Lower leg skin (tissue), 4 donors: ENCODE measurements around the gene TWF1. TPM values are rescaled to one million over a fixed set of nuclear protein-coding genes. Genes with fewer than 3 reads are reported as not detected.
"Not testable (repeated sequence)": the region's sequence is repeated elsewhere in the genome, so short reads cannot be mapped to it uniquely, and the experiment has no call there.

Experiments
- DNase-seq, 2 donors: peaks; one replicate each; pipeline ENCODE4 v3.0.0-alpha.2; 2019; ENCODE audit warnings: low spot score in 2 of 2
- H3K4me3 ChIP-seq: fragments of 200-600 bp; sonication (generic); 2 replicates; pipeline ENCODE4 v1.5.1; 2017; ENCODE audit warnings: mild to moderate bottlenecking, low read depth; ENCODE audit not compliant: poor library complexity, severe bottlenecking
- POLR2A ChIP-seq, 2 donors: fragments of 450-650 bp; IDR thresholded peaks; one replicate each; pipeline ENCODE4 v1.6.1; 2016 to 2017; ENCODE audit warnings: antibody characterized with exemption in 2 of 2, mild to moderate bottlenecking in 1 of 2, moderate library complexity in 1 of 2
- WGBS, 2 donors: methylation state at CpG; one replicate each; pipeline ENCODE4 v1.1.5; 2018; 5-methylcytosine and 5-hydroxymethylcytosine counted together
- intact Hi-C: fragments of 100-400 bp; cut with DNase I; formaldehyde crosslinking; loops from one replicate; pipeline ENCODE4 v1.15.0; 2023; ENCODE audit warnings: low total_unique reads
- total RNA-seq, 4 donors: library from RNA; depleted of rRNA; stranded (reverse); fragments of >200 nt; gene quantifications; one replicate each; pipeline ENCODE4 v1.1.0, GENCODE V29; 2016
- TF ChIP-seq, protein P1 (sequence below), 3 donors: fragments of 450-650 bp; IDR thresholded peaks; one replicate each; pipeline ENCODE4 v1.5.1; 2016; ENCODE audit warnings: antibody characterized with exemption in 3 of 3, mild to moderate bottlenecking in 3 of 3, moderate library complexity in 2 of 3

TWF1 gene
- total RNA-seq, 4 donors from 2014 or later: 46.9 to 77.4 (median 62.3) TPM

DNA sequence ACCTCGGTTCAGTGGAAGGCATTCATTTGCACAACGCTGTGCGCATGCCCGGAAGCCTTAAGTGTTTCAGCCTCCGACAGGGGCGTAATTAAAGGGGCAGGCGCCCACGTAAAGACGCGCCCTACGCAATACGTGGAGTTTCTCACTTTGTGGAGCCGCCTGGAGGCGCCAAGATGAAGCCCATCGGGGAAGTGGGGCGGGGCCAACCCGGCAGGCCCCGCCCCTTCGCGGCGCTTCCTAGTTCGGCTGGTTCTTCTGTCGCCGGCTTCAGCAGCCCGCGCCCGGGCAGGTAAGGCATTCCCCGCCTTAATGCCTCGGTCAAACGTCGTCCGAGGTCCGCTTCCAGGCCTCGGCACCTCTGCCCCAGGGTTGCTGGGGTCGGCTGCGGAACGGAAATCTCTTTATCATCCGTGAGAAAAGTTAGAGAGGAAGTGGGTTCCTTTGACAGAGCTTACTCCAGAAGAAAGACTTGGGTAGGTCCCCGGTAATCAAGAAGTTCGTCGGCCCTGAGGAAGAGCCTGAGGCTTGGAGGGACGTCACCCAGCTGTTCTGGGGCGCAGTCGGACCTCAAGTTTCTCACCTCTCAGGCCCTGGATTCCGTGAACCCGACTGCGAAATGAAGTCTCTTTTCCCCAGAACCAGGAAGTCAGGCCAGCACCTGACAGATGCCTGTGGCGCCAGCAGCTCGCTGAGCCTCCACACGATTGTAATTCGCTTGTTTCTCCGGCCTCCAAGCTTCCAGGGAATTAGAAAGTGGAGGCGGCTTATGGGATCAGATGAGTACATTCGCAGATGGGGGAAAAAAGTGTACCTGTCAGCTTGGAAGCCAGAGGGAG, 47.2 kb downstream of the TWF1 start, which contains the start of the genes IRAK4 and PUS7L:
Gene IRAK4, plus strand, starts transcription at position 224 of the 836 bp plus-strand sequence. CDS start 9,161 bp downstream, outside the sequence.
Gene PUS7L, minus strand, starts transcription at position 63 of the 836 bp plus-strand sequence. CDS start 3,545 bp downstream, outside the sequence.
- TF ChIP-seq, protein P1, sequence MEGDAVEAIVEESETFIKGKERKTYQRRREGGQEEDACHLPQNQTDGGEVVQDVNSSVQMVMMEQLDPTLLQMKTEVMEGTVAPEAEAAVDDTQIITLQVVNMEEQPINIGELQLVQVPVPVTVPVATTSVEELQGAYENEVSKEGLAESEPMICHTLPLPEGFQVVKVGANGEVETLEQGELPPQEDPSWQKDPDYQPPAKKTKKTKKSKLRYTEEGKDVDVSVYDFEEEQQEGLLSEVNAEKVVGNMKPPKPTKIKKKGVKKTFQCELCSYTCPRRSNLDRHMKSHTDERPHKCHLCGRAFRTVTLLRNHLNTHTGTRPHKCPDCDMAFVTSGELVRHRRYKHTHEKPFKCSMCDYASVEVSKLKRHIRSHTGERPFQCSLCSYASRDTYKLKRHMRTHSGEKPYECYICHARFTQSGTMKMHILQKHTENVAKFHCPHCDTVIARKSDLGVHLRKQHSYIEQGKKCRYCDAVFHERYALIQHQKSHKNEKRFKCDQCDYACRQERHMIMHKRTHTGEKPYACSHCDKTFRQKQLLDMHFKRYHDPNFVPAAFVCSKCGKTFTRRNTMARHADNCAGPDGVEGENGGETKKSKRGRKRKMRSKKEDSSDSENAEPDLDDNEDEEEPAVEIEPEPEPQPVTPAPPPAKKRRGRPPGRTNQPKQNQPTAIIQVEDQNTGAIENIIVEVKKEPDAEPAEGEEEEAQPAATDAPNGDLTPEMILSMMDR (IDR thresholded peaks at IDR 0.05): no peak
- no peak for TF ChIP-seq POLR2A (IDR thresholded peaks at IDR 0.05)
- H3K4me3 ChIP-seq: peak within 1 kb of the TSS; percentile 54
- DNase-seq: peak; percentile 97 to 99
- 0 to 4% methylated on average over 29 to 54 of the region's 54 CpGs for WGBS, 2 donors
- intact Hi-C loops: no loop called here

DNA sequence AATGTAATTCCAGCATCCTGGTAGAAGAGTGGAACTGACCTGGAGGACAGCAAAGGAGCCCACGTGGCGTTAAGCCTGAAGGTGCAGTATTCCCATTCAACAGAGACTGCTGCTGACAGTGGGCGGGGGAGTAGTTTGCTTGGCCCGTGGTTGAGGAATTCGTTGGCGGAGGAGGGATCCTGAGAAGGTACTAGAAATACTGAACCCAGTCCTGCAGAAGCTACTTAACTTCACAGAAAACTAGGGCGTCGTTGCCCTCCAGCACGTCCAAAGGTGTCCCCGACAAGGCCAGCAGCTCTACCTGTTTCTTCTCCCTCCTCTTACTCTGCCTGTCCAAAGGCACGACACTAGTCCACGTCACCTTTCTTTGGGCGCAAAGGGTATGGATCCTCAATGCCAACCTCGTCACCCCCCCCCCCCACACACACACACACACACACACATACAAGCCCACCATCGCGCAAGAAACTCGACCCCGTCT, 47.8 kb downstream of the TWF1 start:
- TF ChIP-seq POLR2A (IDR thresholded peaks at IDR 0.05): no peak
- TF ChIP-seq, protein P1 (IDR thresholded peaks at IDR 0.05): no peak
- WGBS, 2 donors: 1% methylated on average over 18 of the region's 18 CpGs
- intact Hi-C loops: no loop called here
- H3K4me3 ChIP-seq: peak overlapping the region; percentile 54
- DNase-seq: no peak

DNA sequence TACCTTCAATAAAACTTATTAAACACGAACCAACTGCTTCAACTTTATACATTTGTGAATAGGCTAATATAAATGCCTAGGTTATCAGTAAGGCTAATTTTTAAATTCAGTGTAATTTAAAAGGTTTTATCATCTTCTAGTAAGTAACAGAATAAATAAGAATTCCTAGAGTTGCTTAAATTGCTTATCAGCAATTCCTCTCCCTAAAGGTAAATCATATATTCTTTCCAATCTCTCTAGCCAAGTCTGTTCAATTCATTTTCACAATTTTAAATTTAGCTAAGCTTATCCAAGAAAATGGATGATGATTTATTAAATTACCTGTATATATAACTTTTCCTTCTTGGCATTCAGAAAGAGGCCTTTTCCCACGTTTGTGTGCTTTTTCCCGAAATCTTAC, 52.1 kb downstream of the TWF1 start:
- H3K4me3 ChIP-seq: no peak overlapping the region
- intact Hi-C loops: no loop called here
- no peak for DNase-seq
- WGBS, 2 donors: 95 to 96% methylated on average over 3 of the region's 3 CpGs
- TF ChIP-seq, protein P1 (IDR thresholded peaks at IDR 0.05): no peak
- no peak for TF ChIP-seq POLR2A (IDR thresholded peaks at IDR 0.05)

DNA sequence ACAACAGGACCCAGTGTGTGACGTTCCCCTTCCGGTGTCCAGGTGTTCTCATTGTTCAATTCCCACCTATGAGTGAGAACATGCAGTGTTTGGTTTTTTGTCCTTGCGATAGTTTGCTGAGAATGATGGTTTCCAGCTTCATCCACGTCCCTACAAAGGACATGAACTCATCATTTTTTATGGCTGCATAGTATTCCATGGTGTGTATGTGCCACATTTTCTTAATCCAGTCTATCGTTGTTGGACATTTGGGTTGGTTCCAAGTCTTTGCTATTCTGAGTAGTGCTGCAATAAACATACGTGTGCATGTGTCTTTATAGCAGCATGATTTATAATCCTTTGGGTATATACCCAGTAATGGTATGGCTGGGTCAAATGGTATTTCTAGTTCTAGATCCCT, 54.8 kb downstream of the TWF1 start:
- DNase-seq, intact Hi-C loops, H3K4me3 ChIP-seq: not testable (repeated sequence)
- 97 to 98% methylated on average over 5 to 6 of the region's 6 CpGs for WGBS, 2 donors

DNA sequence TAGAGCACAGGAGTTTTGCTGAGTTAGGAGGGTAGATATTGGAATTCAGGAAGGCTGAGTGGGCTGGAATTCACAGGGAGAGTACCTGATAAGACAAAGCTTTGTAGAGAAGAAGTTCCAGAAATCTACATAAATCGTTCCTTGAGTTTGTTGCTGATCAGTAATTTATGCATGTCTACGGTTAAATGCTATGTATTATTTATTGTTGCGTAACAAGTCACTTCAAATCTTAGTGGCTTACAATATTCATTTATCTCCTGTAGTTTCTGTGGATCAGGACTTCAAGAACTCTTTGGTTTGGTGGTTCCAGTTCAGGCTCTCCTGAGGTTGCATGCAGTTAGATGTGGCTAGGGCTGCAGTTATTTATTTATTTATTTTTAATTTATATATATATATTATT, 55.3 kb downstream of the TWF1 start:
- TF ChIP-seq, protein P1 (IDR thresholded peaks at IDR 0.05): no peak
- TF ChIP-seq POLR2A (IDR thresholded peaks at IDR 0.05): no peak
- WGBS, 2 donors: 79 to 83% methylated on average over 3 of the region's 3 CpGs
- H3K4me3 ChIP-seq: no peak overlapping the region
- intact Hi-C loops: no loop called here
- DNase-seq: no peak

DNA sequence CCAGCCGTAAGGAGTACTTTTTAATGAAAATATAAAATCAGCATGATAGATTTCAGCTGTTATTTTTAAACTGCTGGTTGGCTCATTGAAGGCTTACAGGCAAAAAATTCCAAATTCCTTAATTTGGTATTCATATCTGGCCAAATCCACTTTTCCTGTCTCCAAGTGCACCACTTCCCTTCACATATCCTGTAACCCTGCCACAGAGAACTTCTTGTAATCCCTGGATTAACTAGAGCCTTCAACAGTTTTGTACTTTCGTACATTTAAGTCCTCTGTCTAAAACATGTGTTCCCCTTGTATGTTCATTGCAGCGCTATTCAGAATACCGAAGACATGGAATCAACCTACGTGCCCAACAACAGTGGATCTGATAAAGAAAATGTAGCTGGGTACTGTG, 57.1 kb downstream of the TWF1 start:
- no peak for TF ChIP-seq POLR2A (IDR thresholded peaks at IDR 0.05)
- TF ChIP-seq, protein P1 (IDR thresholded peaks at IDR 0.05): no peak
- intact Hi-C loops: no loop called here
- no peak overlapping the region for H3K4me3 ChIP-seq
- no peak for DNase-seq
- WGBS, 2 donors: 84 to 95% methylated on average over 5 of the region's 5 CpGs
